WTC11 (cell line): ENCODE measurements around the gene CAMK2G. TPM values are rescaled to one million over a fixed set of nuclear protein-coding genes. Genes with fewer than 3 reads are reported as not detected.

Source experiments
- ATAC-seq: fragments of 200-7000 bp; cut with Tn5 transposase; 2 replicates; pipeline ENCODE4 v1.10.0; 2021; ENCODE audit warnings: mild to moderate bottlenecking, moderate library complexity
- CTCF ChIA-PET: fragments of 300-600 bp; sonication (Branson Sonifier 250); formaldehyde crosslinking; loops from one replicate; lab custom pipeline; 2021; ENCODE audit warnings: antibody characterized with exemption; lab: Charles Lee
- POLR2A ChIA-PET: fragments of 350-600 bp; sonication (Branson Sonifier 250); formaldehyde crosslinking; loops from one replicate; lab custom pipeline; 2021; ENCODE audit warnings: antibody characterized with exemption; lab: Charles Lee
- DNase-seq: peaks from one replicate; pipeline ENCODE4 v3.0.0; 2021; ENCODE audit warnings: low spot score
- H3K27ac Mint-ChIP-seq: 2 replicates; pipeline ENCODE4 v1.8.0; 2021; ENCODE audit warnings: mixed read lengths
- H3K27me3 Mint-ChIP-seq: 2 replicates; pipeline ENCODE4 v1.8.0; 2021; ENCODE audit warnings: low read depth, mild to moderate bottlenecking, moderate library complexity, mixed read lengths
- H3K36me3 Mint-ChIP-seq: 2 replicates; pipeline ENCODE4 v1.8.0; 2021; ENCODE audit warnings: mixed read lengths
- H3K4me1 Mint-ChIP-seq: 2 replicates; pipeline ENCODE4 v1.8.0; 2022; ENCODE audit warnings: mixed read lengths
- H3K4me3 Mint-ChIP-seq: 2 replicates; pipeline ENCODE4 v1.8.0; 2021; ENCODE audit warnings: mild to moderate bottlenecking, moderate library complexity, mixed read lengths
- H3K9me3 Mint-ChIP-seq: 2 replicates; pipeline ENCODE4 v1.8.0; 2021; ENCODE audit warnings: mixed read lengths
- AFF4 ChIP-seq: sonication (generic); formaldehyde crosslinking; IDR thresholded peaks from 2 replicates; pipeline ENCODE4 v1.8.1; 2023; ENCODE audit warnings: mild to moderate bottlenecking, missing genetic modification reagents, borderline replicate concordance
- ESRRA ChIP-seq: sonication (generic); formaldehyde crosslinking; IDR thresholded peaks from 2 replicates; pipeline ENCODE4 v1.8.1; 2022; ENCODE audit warnings: mild to moderate bottlenecking, missing genetic modification reagents, borderline replicate concordance
- ETV6 ChIP-seq: sonication (generic); formaldehyde crosslinking; IDR thresholded peaks from 2 replicates; pipeline ENCODE4 v1.8.1; 2022; ENCODE audit warnings: mild to moderate bottlenecking, missing genetic modification reagents
- FOXP1 ChIP-seq: sonication (generic); formaldehyde crosslinking; IDR thresholded peaks from 2 replicates; pipeline ENCODE4 v1.8.0; 2022; ENCODE audit warnings: missing genetic modification reagents, mild to moderate bottlenecking, moderate library complexity, borderline replicate concordance
- GABPB1 ChIP-seq: sonication (generic); formaldehyde crosslinking; IDR thresholded peaks from 2 replicates; pipeline ENCODE4 v1.8.1; 2023; ENCODE audit warnings: mild to moderate bottlenecking, missing genetic modification reagents
- GRHL2 ChIP-seq: fragments of 250-450 bp; sonication (Bioruptor Pico); IDR thresholded peaks from 2 replicates; pipeline ENCODE4 v1.8.0; 2022; ENCODE audit warnings: mild to moderate bottlenecking, moderate library complexity; ENCODE audit not compliant: insufficient replicate concordance, severe bottlenecking
- NFE2L1 ChIP-seq: sonication (generic); formaldehyde crosslinking; IDR thresholded peaks from 2 replicates; pipeline ENCODE4 v1.8.1; 2023; ENCODE audit warnings: missing genetic modification reagents
- NR2C2 ChIP-seq: sonication (generic); formaldehyde crosslinking; IDR thresholded peaks from 2 replicates; pipeline ENCODE4 v1.8.0; 2022; ENCODE audit warnings: mild to moderate bottlenecking, missing genetic modification reagents
- OVOL2 ChIP-seq: fragments of 250-450 bp; sonication (Bioruptor Pico); IDR thresholded peaks from 2 replicates; pipeline ENCODE4 v1.9.0; 2021; ENCODE audit warnings: mild to moderate bottlenecking, borderline replicate concordance
- RORB ChIP-seq: fragments of 250-450 bp; sonication (Bioruptor Pico); IDR thresholded peaks from 2 replicates; pipeline ENCODE4 v1.9.0; 2021; ENCODE audit warnings: mild to moderate bottlenecking
- ZNF121 ChIP-seq: sonication (generic); formaldehyde crosslinking; IDR thresholded peaks from 2 replicates; pipeline ENCODE4 v1.8.0; 2023; ENCODE audit warnings: missing genetic modification reagents
- ZNF232 ChIP-seq: sonication (generic); formaldehyde crosslinking; IDR thresholded peaks from 2 replicates; pipeline ENCODE4 v1.8.0; 2022; ENCODE audit warnings: mild to moderate bottlenecking, missing genetic modification reagents
- ZNF396 ChIP-seq: fragments of 250-450 bp; sonication (Bioruptor Pico); IDR thresholded peaks from 2 replicates; pipeline ENCODE4 v1.8.0; 2021; ENCODE audit warnings: mild to moderate bottlenecking, moderate library complexity, borderline replicate concordance
- ZNF423 ChIP-seq: fragments of 250-450 bp; sonication (Bioruptor Pico); IDR thresholded peaks from 2 replicates; pipeline ENCODE4 v2.1.2; 2022; ENCODE audit warnings: mild to moderate bottlenecking, moderate library complexity
- ZNF671 ChIP-seq: fragments of 250-450 bp; sonication (Bioruptor Pico); IDR thresholded peaks from 2 replicates; pipeline ENCODE4 v1.8.0; 2021; ENCODE audit warnings: mild to moderate bottlenecking
- total RNA-seq: library from RNA; stranded (reverse); gene quantifications from 3 replicates; pipeline ENCODE4 v1.2.3, GENCODE V29; 2021
- TF ChIP-seq, protein P1 (sequence below): fragments of 200-600 bp; IDR thresholded peaks from 2 replicates; pipeline ENCODE4 v1.8.0; 2022; ENCODE audit warnings: antibody characterized with exemption
- TF ChIP-seq, protein P2 (sequence below): sonication (generic); formaldehyde crosslinking; IDR thresholded peaks from 2 replicates; pipeline ENCODE4 v1.8.1; 2022; ENCODE audit warnings: mild to moderate bottlenecking, missing genetic modification reagents, moderate library complexity, borderline replicate concordance

Gene CAMK2G
- total RNA-seq, 1 experiment from 2014 or later: 34.9 TPM

DNA sequence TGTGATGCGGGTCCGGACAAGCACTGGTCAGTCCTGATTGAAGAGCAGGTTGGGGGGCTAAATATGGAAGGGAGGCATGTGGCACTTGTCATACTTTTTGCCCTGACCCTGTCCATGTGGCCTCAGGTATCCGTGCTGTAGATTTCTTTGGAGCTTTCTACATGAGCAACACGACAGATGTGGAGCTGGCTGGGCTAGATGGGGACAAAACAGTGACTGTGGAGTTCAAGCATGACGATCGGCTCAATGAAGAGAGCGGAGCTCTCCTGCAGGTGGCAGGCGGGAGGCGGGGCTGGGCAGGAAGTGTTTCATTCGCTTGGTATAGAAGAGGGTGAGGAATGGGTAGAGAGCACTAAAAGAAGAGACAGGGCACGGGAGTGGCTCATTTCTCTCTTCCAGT, 105.5 kb downstream of the CAMK2G start:
- Mint-ChIP-seq H3K27me3 (no peaks in the 10 kb centered on the region), H3K4me1 (peaks cover 20% of the 10 kb centered on the region), H3K9me3 (no peaks in the 10 kb centered on the region), H3K27ac (peak overlapping the region; percentile 10; the same call in 1 of the 2 replicates), H3K4me3 (no peak overlapping the region), H3K36me3 (peaks cover 51% of the 10 kb centered on the region)
- TF ChIP-seq OVOL2: no peak
- TF ChIP-seq ETV6: no peak
- TF ChIP-seq, protein P1, sequence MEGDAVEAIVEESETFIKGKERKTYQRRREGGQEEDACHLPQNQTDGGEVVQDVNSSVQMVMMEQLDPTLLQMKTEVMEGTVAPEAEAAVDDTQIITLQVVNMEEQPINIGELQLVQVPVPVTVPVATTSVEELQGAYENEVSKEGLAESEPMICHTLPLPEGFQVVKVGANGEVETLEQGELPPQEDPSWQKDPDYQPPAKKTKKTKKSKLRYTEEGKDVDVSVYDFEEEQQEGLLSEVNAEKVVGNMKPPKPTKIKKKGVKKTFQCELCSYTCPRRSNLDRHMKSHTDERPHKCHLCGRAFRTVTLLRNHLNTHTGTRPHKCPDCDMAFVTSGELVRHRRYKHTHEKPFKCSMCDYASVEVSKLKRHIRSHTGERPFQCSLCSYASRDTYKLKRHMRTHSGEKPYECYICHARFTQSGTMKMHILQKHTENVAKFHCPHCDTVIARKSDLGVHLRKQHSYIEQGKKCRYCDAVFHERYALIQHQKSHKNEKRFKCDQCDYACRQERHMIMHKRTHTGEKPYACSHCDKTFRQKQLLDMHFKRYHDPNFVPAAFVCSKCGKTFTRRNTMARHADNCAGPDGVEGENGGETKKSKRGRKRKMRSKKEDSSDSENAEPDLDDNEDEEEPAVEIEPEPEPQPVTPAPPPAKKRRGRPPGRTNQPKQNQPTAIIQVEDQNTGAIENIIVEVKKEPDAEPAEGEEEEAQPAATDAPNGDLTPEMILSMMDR: no peak
- no peak for TF ChIP-seq ZNF396 (CRISPR knock-in tag)
- no peak for TF ChIP-seq FOXP1 (CRISPR knock-in tag)
- TF ChIP-seq GABPB1: no peak
- TF ChIP-seq ZNF121 (CRISPR knock-in tag): no peak
- TF ChIP-seq AFF4: no peak
- no peak for TF ChIP-seq NFE2L1 (CRISPR knock-in tag)
- no peak for TF ChIP-seq GRHL2 (CRISPR knock-in tag)
- no peak for TF ChIP-seq ZNF232 (CRISPR knock-in tag)
- ATAC-seq: peak; percentile 22
- peak; percentile 25 for DNase-seq
- ChIA-PET POLR2A (no interaction called here), CTCF (interaction anchor here (0.5 to 1.3 kb wide), 6 partner anchors 13 to 190 kb away, joined by 3 to 7 read pairs (median 4); partner anchors contain the start of gene ZSWIM8)

- no peak for DNase-seq
- Mint-ChIP-seq H3K27ac (no peak overlapping the region), H3K4me1 (peaks cover 5% of the 10 kb centered on the region; the same call in 1 of the 2 replicates), H3K4me3 (no peak overlapping the region), H3K9me3 (no peaks in the 10 kb centered on the region), H3K27me3 (no peaks in the 10 kb centered on the region), H3K36me3 (peaks cover 70% of the 10 kb centered on the region)
- no peak for ATAC-seq
- ChIA-PET CTCF (no interaction called here), POLR2A (no interaction called here)
- TF ChIP-seq ESRRA (CRISPR knock-in tag) (no peak), ZNF671 (CRISPR knock-in tag) (no peak)
These were observed 109.3 kb downstream of the CAMK2G start for GRCh38 chr10:73765066-73765465.

DNA sequence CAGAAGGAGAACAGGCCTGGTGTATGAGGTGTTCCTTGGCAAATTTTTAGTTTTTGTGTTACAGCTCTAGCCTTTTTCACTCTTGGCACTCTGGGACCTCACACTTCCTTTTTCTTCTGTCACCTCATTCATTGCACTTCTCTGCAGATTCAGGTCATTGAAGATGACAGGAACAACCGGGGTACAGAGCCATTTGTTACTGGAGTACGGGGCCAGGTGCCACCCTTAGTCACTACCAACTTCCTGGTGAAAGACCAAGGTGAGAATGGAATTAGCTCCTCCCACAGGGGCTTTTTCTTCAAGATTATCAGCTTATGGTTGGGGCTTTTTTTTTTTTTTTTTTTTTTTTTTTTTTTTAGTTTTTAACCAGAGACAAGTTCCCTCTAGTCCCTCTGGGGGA, 111.0 kb downstream of the CAMK2G start:
- POLR2A ChIA-PET: interaction anchor here (0.7 to 0.9 kb wide), 2 partner anchors 10 to 23 kb away, joined by 3 to 5 read pairs; no protein-coding TSS in a partner anchor
- no peak overlapping the region for H3K4me3 Mint-ChIP-seq
- no peaks in the 10 kb centered on the region for H3K4me1 Mint-ChIP-seq
- H3K27ac Mint-ChIP-seq: no peak overlapping the region
- TF ChIP-seq, protein P1: no peak
- TF ChIP-seq ZNF423 (CRISPR knock-in tag) (no peak), NR2C2 (CRISPR knock-in tag) (no peak), FOXP1 (CRISPR knock-in tag) (no peak), RORB (no peak)
- TF ChIP-seq, protein P2, sequence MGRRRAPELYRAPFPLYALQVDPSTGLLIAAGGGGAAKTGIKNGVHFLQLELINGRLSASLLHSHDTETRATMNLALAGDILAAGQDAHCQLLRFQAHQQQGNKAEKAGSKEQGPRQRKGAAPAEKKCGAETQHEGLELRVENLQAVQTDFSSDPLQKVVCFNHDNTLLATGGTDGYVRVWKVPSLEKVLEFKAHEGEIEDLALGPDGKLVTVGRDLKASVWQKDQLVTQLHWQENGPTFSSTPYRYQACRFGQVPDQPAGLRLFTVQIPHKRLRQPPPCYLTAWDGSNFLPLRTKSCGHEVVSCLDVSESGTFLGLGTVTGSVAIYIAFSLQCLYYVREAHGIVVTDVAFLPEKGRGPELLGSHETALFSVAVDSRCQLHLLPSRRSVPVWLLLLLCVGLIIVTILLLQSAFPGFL (CRISPR knock-in tag): no peak
- ATAC-seq: no peak
- CTCF ChIA-PET: interaction anchor here (0.6 to 0.8 kb wide), 2 partner anchors 99 to 104 kb away, joined by 3 to 4 read pairs; no protein-coding TSS in a partner anchor
- no peaks in the 10 kb centered on the region for H3K27me3 Mint-ChIP-seq
- H3K36me3 Mint-ChIP-seq: peaks cover 57% of the 10 kb centered on the region
- H3K9me3 Mint-ChIP-seq: no peaks in the 10 kb centered on the region
- DNase-seq: no peak
